Esophagus muscularis mucosa (tissue), 3 donors: Measurements from ENCODE around the gene GPR34.

ENCODE experiments used
- CTCF ChIP-seq, 3 experiments: fragments of 200-600 bp in 2 of 3; fragments of 450-650 bp in 1 of 3; sonication (generic) in 2 of 3; IDR thresholded peaks; one replicate each; pipeline ENCODE4 v1.5.1; 2017 to 2019; ENCODE audit warnings: antibody characterized with exemption in 3 of 3, mild to moderate bottlenecking in 2 of 3, moderate library complexity in 1 of 3
- POLR2A ChIP-seq: fragments of 450-650 bp; IDR thresholded peaks from one replicate; pipeline ENCODE4 v1.6.1; 2017; ENCODE audit warnings: antibody characterized with exemption, moderate library complexity, mild to moderate bottlenecking, low read depth
- POLR2AphosphoS5 ChIP-seq, 2 donors: sonication (generic); formaldehyde crosslinking; IDR thresholded peaks; one replicate each; pipeline ENCODE4 v1.6.1; 2017; ENCODE audit warnings: antibody characterized with exemption in 2 of 2

GRCh38 chrX:41695426-41695825 lies 6.7 kb downstream of the GPR34 start:
- TF ChIP-seq CTCF (IDR thresholded peaks at IDR 0.05) (no peak), POLR2AphosphoS5 (IDR thresholded peaks at IDR 0.05) (no peak), POLR2A (no peak)
